ENCODE data around the gene DBNL. TPM values are rescaled to one million over a fixed set of nuclear protein-coding genes. Genes with fewer than 3 reads are reported as not detected.

The DBNL gene
- total RNA-seq, 4 donors from 2014 or later = 95.7 to 133 (median 98.2) TPM

DNA sequence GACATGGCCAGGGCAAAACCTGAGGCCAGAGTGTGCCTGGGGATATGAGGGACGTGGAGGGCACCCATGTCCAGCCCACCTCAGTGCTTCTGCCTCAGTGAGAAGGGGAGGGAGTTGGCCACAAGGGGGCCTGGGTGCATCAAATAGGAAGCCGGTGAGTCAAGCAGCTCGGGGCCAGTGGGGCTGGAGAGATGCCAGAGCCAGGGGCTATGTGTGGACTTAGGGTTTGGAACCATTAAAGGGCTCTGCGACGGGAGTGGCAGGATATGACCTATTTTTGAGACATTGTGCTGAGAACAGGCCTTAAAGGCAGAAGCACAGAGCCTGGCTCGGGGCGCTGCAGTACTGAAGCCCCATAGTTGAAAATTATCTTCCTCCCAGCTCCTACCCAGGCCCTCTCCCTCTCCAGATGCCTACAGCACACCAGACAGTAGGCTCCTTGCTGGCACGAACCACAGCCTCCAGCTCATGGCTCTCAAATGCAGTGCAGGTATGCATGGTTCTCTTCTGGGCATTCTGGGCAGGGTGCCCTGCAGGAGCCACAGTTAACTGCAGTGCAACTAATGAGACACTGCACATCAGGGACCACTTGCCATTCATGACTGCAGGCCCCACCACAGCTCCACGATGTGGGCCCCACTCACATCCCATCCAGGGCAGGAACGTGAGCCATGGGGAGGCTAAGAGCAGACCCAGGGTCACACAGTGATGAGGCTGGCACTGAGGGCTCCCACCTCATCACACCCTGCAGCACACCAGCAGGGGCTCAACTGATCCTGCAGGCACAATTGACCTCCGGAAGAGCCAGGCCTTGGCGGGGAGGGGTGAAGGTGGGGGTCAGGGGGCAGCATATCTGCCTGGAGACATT, 28.1 kb downstream of the DBNL start:
- Histone ChIP-seq H3K9me3 (no peaks in the 10 kb centered on the region), H3K27me3 (no peaks in the 10 kb centered on the region), H3K4me3 (no peak overlapping the region), H3K4me1 (peaks cover 41% of the 10 kb centered on the region), H3K27ac (peak overlapping the region; percentile 24), H3K36me3 (peaks cover 36% of the 10 kb centered on the region)
- TF ChIP-seq, protein P1, sequence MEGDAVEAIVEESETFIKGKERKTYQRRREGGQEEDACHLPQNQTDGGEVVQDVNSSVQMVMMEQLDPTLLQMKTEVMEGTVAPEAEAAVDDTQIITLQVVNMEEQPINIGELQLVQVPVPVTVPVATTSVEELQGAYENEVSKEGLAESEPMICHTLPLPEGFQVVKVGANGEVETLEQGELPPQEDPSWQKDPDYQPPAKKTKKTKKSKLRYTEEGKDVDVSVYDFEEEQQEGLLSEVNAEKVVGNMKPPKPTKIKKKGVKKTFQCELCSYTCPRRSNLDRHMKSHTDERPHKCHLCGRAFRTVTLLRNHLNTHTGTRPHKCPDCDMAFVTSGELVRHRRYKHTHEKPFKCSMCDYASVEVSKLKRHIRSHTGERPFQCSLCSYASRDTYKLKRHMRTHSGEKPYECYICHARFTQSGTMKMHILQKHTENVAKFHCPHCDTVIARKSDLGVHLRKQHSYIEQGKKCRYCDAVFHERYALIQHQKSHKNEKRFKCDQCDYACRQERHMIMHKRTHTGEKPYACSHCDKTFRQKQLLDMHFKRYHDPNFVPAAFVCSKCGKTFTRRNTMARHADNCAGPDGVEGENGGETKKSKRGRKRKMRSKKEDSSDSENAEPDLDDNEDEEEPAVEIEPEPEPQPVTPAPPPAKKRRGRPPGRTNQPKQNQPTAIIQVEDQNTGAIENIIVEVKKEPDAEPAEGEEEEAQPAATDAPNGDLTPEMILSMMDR (IDR thresholded peaks at IDR 0.05) = peak in 1 of 2 donors; percentile 62
- no peak for TF ChIP-seq EP300 (IDR thresholded peaks at IDR 0.05)
- 38% methylated on average over 10 of the region's 12 CpGs for WGBS
- DNase-seq (ENCODE audit: low spot score in 2 of 2) = peak; percentile 91

DNA sequence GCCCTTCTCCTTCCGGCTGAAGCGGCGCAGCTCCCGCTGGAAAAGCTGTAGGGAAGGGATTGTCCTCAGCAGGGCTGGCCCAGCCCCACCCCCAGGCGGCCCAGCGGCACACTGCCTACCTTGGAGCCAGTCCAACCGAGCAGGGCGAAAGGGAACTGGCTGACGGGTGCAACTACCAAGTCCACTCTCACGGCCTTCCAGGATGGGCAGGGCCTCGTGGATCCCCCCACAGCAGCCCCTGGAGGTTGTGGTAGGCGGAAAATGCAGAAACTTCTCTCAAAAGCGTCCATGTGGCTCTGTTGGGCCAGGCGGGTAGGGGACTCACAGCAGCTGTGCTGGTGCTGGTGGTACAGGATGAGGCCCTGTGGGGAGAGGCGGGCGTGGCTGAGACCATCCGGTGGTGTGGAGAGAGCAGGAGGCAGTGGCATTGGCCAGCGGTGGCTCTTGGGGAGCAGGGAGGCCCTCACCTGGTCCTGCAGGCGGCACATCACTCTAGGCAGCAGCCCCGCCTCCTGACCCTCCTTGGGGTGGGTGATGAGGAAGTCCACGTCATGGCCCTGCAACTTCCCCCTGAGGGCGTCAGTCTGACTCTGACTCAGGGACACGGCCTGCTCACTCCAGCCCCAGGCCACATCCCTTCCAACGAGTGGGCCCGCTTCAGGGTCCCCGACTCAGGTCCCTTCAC, 29.3 kb downstream of the DBNL start:
- no peaks in the 10 kb centered on the region for H3K27me3 ChIP-seq
- no peak for TF ChIP-seq POLR2AphosphoS5 (IDR thresholded peaks at IDR 0.05)
- TF ChIP-seq, protein P1 (IDR thresholded peaks at IDR 0.05) = no peak
- TF ChIP-seq EP300 (IDR thresholded peaks at IDR 0.05) = no peak
- TF ChIP-seq POLR2A (IDR thresholded peaks at IDR 0.05) = no peak
- H3K36me3 ChIP-seq = peaks cover 48% of the 10 kb centered on the region
- H3K27ac ChIP-seq = peak overlapping the region; percentile 71
- peak in 1 of 2 donors; percentile 89 for DNase-seq (ENCODE audit: low spot score in 2 of 2)
- H3K4me3 ChIP-seq = peak overlapping the region; percentile 12
- WGBS = 40% methylated on average over 15 of the region's 26 CpGs
- H3K9me3 ChIP-seq = no peaks in the 10 kb centered on the region
- H3K4me1 ChIP-seq = peaks cover 41% of the 10 kb centered on the region

DNA sequence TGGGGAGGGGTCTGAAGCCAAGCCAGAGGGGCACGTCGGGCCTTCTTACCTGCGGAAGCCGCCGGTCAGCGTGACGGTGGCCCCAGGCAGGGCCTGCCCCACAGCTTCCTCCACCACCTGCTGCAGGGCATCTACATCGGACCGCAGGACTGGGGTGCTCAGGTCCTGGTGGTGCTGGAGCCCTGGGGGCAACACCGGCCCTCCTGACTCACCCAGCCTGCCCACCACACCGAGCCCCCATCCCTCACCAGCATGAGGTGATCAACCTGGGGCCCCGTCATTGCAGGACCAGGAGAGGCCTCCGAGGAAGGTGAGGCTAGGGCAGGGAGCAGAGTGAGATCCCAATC, 29.8 kb downstream of the DBNL start:
- Histone ChIP-seq H3K27ac (peak overlapping the region; percentile 71), H3K36me3 (peaks cover 53% of the 10 kb centered on the region), H3K4me1 (peaks cover 44% of the 10 kb centered on the region), H3K27me3 (no peaks in the 10 kb centered on the region), H3K9me3 (no peaks in the 10 kb centered on the region), H3K4me3 (peak overlapping the region; percentile 12)
- TF ChIP-seq POLR2AphosphoS5 (IDR thresholded peaks at IDR 0.05) (no peak), EP300 (IDR thresholded peaks at IDR 0.05) (no peak), POLR2A (IDR thresholded peaks at IDR 0.05) (no peak)
- DNase-seq (ENCODE audit: low spot score in 2 of 2) = no peak
- 90% methylated on average over 2 of the region's 13 CpGs for WGBS

DNA sequence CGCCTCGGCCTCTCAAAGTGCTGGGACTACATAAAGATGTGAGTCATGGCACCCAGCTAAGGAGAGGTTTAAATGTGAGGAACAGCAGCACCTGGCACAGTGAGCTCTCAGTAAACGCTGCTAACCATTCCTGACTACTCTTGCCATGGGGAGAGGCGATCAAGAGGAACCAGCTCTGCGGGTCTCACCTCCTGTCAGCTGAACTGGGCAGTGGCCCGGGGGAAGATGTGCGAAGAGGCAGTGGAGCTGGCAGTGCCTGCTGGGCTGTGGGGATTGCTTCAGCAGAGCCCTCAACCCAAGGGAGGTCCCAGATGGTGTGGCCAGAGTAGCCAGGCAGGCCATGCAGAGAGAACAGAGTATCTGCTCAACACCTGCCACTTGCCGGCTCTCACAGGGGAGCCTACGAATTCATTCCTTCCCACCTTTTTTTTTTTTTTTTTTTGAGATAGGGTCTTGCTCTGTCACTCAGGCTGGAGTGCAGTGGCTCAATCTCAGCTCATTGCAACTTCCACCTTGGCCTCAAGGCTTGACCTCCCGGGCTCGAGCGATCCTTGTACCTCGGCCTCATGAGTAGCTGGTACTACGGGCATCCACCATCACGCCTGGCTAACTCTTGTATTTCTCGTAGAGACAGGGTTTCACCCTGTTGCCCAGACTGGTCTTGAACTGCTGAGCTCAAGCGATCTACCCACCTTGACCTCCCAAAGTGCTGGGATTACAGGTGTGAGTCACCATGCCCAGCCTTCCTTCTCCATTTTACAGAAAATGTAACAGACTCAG, 31.0 kb downstream of the DBNL start:
- H3K4me1 ChIP-seq = peaks cover 56% of the 10 kb centered on the region
- 88% methylated on average over 14 of the region's 17 CpGs for WGBS
- H3K27ac ChIP-seq = peak overlapping the region; percentile 10
- no peaks in the 10 kb centered on the region for H3K27me3 ChIP-seq
- DNase-seq (ENCODE audit: low spot score in 2 of 2) = no peak
- TF ChIP-seq EP300 (IDR thresholded peaks at IDR 0.05) = no peak
- no peak for TF ChIP-seq POLR2A (IDR thresholded peaks at IDR 0.05)
- TF ChIP-seq, protein P1 (IDR thresholded peaks at IDR 0.05) = no peak
- no peak for TF ChIP-seq POLR2AphosphoS5 (IDR thresholded peaks at IDR 0.05)
- peaks cover 65% of the 10 kb centered on the region for H3K36me3 ChIP-seq
- no peak overlapping the region for H3K4me3 ChIP-seq
- H3K9me3 ChIP-seq = no peaks in the 10 kb centered on the region

DNA sequence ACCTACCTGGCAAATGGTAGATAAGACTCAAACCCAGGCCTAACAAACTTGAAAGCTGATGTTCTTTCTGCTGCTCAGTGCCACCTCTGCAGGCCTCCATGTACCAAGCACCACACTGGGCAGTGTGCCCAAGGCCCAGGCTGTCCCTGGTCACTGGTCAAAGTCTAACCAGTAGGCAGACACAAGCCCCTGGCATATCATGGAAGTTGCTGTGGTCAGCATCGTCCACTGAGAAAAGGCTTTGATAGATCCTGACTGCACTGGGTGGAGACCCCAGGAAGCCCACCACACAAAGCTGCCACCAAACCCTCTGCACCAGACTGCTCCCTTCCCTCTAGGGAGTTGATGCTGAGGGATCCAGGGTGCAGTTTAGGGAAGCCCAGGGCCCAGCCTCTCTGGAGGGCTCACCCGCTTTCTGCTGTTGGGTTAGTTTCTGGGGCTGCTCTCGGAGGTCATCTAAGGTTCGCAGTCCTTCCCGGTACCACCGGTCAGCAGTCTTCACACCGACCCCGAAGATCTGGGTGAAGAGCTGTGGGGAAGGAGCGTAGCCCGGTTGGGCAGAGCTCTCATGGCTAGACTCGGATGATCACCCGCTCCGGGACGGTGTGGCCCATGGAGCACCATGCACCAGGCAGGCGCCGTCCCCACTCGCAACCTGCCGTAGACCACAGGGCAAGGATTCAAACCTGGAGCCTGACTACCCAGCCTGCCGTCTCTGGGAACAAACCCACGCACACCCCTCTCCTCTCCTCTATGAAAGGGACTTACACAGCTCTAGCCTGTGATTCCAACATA, 31.8 kb downstream of the DBNL start:
- Histone ChIP-seq H3K9me3 (no peaks in the 10 kb centered on the region), H3K27me3 (no peaks in the 10 kb centered on the region), H3K27ac (no peak overlapping the region), H3K36me3 (peaks cover 66% of the 10 kb centered on the region), H3K4me1 (peaks cover 61% of the 10 kb centered on the region), H3K4me3 (no peak overlapping the region)
- no peak for DNase-seq (ENCODE audit: low spot score in 2 of 2)
- TF ChIP-seq, protein P1 (IDR thresholded peaks at IDR 0.05) = no peak
- TF ChIP-seq POLR2AphosphoS5 (IDR thresholded peaks at IDR 0.05) (no peak), POLR2A (IDR thresholded peaks at IDR 0.05) (no peak), EP300 (IDR thresholded peaks at IDR 0.05) (no peak)
- 95% methylated on average over 7 of the region's 20 CpGs for WGBS
